Omental fat pad (tissue), 4 donors: ENCODE measurements around the gene APBB2. TPM values are rescaled to one million over a fixed set of nuclear protein-coding genes. Genes with fewer than 3 reads are reported as not detected.

Source experiments
- ATAC-seq: fragments of 150-250 bp; one replicate; pipeline ENCODE4 v1.9.1; 2016; ENCODE audit warnings: mild to moderate bottlenecking, moderate library complexity; ENCODE audit not compliant: low FRiP score
- DNase-seq: peaks from one replicate; pipeline ENCODE4 v3.0.0-alpha.2; 2019; ENCODE audit warnings: low spot score
- total RNA-seq, 4 donors: library from RNA; depleted of rRNA; stranded (reverse); fragments of >200 nt; gene quantifications; one replicate each; pipeline ENCODE4 v1.1.0, GENCODE V29; 2016
- TF ChIP-seq, protein P1 (sequence below), 3 donors: fragments of 450-650 bp; IDR thresholded peaks; one replicate each; pipeline ENCODE4 v1.5.1; 2016 to 2017; ENCODE audit warnings: antibody characterized with exemption in 3 of 3, mild to moderate bottlenecking in 3 of 3, moderate library complexity in 2 of 3

APBB2 gene
- total RNA-seq, 4 donors from 2014 or later: 76.6 to 138 (median 113) TPM

DNA sequence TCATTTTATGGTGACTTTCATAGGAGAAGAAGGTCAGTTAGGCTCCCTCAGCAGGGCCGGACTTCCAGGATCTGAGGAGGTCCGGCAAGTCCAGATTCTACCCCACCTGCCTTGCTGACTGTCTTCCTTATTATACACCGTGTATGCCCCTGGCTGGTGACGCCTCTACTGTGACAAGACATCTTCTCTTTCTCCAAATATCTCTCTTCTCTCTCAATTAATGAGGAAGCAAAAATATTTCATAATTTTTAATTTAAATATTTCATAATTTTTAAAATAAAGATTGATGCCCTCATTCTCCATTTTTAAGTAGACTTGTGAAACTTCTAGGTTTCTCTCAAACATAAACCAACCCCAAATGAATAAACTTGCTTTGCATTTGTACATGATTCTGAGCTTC lies 262.1 kb downstream of the APBB2 start:
- TF ChIP-seq, protein P1, sequence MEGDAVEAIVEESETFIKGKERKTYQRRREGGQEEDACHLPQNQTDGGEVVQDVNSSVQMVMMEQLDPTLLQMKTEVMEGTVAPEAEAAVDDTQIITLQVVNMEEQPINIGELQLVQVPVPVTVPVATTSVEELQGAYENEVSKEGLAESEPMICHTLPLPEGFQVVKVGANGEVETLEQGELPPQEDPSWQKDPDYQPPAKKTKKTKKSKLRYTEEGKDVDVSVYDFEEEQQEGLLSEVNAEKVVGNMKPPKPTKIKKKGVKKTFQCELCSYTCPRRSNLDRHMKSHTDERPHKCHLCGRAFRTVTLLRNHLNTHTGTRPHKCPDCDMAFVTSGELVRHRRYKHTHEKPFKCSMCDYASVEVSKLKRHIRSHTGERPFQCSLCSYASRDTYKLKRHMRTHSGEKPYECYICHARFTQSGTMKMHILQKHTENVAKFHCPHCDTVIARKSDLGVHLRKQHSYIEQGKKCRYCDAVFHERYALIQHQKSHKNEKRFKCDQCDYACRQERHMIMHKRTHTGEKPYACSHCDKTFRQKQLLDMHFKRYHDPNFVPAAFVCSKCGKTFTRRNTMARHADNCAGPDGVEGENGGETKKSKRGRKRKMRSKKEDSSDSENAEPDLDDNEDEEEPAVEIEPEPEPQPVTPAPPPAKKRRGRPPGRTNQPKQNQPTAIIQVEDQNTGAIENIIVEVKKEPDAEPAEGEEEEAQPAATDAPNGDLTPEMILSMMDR (IDR thresholded peaks at IDR 0.05): no peak
- ATAC-seq (no peak), DNase-seq (no peak)

DNA sequence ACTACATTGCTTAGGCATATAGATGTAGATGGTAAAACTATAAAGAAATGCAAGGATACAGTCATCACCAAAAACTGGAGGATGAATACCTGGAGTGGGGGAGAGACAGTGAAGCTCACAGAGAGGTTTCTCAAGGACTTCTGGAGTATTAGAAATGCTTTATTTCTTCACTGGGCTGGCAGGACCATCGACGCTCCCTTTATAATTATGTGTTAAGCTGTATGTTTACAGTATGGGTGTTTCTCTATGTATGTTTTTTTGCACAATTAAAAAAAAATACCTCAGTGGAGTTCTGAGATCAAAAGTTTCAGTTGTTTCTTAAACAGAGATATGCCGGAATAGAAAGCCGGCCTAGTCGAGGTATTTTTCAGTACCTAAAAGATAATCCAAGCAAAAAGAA lies 263.3 kb downstream of the APBB2 start:
- DNase-seq: no peak
- TF ChIP-seq, protein P1 (IDR thresholded peaks at IDR 0.05): no peak
- ATAC-seq: no peak

DNA sequence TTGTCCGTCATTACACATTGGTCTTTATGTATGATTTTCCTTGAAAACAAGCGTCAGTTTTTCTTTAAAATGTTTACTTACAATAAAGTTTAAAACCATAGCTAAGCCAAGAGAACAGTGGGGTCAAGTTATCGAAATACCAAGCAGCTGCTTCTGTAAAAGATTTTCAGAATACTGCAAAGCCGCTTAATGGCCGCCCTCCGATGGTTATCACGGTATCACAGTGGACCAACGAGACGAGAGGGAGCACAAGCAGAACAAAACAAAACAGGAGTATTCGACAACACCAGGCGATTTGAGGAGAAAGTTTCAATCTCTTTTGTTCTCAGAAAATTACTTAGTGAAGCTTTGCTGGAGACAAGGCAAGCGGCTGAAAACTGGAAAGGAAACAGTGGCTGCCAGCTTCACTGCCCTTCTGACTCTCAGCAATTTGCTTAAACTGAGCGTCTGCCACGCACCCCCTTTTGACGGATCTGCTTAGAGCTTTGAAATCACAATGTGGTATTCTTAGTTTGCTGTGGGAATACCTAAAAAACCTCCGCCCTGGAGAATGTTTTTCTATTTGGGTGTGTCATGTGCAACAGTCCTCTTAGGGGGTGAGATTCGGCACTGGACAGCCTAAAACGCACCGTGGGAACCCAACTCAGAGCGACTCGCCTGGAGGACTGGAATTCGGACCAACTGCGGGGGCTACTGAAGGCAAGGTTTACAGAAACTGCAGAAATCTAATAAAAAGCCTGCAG lies 264.8 kb downstream of the APBB2 start:
- TF ChIP-seq, protein P1 (IDR thresholded peaks at IDR 0.05): no peak
- DNase-seq (no peak), ATAC-seq (no peak)

DNA sequence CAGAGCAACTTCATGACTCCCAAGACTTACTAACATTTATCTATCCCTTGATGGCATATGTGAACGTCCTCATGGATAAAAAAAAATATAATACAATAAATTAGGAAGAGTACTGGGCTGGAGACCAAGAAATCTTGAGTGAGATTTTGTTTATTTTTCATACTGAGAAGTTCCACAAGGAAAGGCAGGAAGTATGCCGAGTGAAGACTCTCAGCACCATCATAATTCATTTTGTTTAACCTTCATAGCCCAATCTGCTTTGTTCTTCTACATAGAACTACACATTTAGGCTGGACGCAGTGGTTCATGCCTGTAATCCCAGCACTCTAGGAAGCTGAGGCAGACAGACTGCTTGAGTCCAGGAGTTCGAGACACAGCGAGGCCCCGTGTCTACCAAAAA lies 266.3 kb downstream of the APBB2 start:
- TF ChIP-seq, protein P1 (IDR thresholded peaks at IDR 0.05): no peak
- no peak for ATAC-seq
- no peak for DNase-seq

DNA sequence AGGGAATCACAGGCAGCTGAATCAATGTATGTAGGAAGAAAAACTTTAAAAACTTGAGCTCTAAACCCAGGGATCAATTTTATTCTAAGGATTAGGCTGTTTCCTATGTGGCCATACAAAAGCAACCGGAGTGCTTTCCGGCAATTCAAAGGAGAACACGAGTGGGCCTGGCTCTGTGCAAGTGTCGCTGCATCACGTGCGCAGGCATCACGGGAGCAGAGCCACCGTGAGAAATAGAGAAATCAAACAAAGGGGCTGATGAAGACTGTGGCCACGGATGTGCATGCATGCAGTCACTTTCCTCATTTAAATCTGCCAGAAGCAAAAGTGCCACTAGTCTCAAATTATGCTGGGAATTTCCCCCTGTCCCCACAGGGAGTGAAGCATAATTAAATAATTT lies 267.7 kb downstream of the APBB2 start:
- DNase-seq (no peak), ATAC-seq (no peak)
- TF ChIP-seq, protein P1 (IDR thresholded peaks at IDR 0.05): no peak

DNA sequence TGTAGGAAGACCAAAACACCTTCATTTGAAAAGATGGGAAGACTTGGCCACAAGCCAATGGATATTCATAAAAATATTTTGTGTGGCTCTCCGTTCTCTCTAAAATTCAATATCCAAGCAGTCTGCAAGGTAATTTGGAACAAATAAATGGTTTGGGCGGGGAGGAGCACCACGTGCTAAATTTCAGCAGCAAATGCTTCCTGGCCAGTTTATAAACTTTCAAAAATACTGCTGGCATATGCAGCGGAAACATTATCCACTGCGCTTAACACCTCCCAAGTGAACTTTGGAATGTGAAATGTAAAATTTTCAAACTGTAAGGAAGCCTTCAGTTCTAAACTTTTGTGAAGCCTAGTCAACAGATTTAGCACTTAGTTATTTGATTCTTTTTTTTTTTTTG lies 273.6 kb downstream of the APBB2 start:
- TF ChIP-seq, protein P1 (IDR thresholded peaks at IDR 0.05): no peak
- ATAC-seq: no peak
- DNase-seq: no peak

DNA sequence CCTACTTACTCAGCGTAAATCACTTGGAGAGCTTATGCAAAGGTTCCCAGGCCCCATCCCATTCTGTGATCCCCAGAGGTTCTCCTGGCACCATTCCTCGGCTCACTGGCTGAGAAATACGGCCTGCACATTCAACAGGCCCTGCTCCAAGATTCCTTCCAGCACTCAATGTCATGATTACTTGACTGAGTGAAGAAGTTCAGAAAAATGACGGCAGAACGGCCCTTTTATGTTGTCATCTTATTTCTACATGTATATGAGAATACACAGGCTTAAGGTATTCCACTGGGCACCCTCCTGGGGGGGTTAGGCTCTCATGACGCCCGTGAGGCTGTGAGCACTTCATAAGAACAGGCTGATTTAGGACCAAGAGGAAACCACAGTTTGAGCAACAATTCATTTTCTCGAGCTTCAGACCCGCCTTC lies 274.0 kb downstream of the APBB2 start:
- TF ChIP-seq, protein P1 (IDR thresholded peaks at IDR 0.05): no peak
- no peak for DNase-seq
- ATAC-seq: peak; percentile 32
